Parietal lobe (tissue), 2 donors: ENCODE results near the gene ANKRD34B. TPM values are rescaled to one million over a fixed set of nuclear protein-coding genes. Genes with fewer than 3 reads are reported as not detected.

ENCODE experiments used
- small RNA-seq: library from RNA; depleted of rRNA; stranded (forward); fragments of <200 nt; gene quantifications from one replicate; pipeline ENCODE3, GENCODE V24; 2014; ENCODE audit warnings: low replicate concordance
- total RNA-seq: library from RNA; depleted of rRNA; stranded (reverse); fragments of >200 nt; gene quantifications from one replicate; pipeline ENCODE4 v1.2.3, GENCODE V29; 2014

Gene ANKRD34B
- 0.31 TPM for total RNA-seq

GRCh38 chr5:80569961-80570786 lies at the start of gene ANKRD34B:
ANKRD34B (minus strand) TSS chr5:80570280; CDS start chr5:80560019, 10,261 bp downstream.

Small RNA genes lying within 50 kb of the gene (small RNA-seq; reads per million reads assigned to genes)
- gene DBIP2: not detected

Other genes with a start within 250 kb of the ANKRD34B start
- gene ZFYVE16, start 162.2 kb downstream of the ANKRD34B start, total RNA-seq: 93.3 TPM
- 22.2 TPM for gene FAM151B, start 82.2 kb downstream of the ANKRD34B start, total RNA-seq
- gene MSH3, start 84.4 kb upstream of the ANKRD34B start, total RNA-seq: 36.3 TPM
- gene DHFR, start 84.7 kb upstream of the ANKRD34B start, total RNA-seq: 20.7 TPM